Psoas muscle (tissue), 8 donors: Measurements from ENCODE around the gene GRID1. TPM values are rescaled to one million over a fixed set of nuclear protein-coding genes. Genes with fewer than 3 reads are reported as not detected.

Experiments
- ATAC-seq, 4 donors: fragments of 200-7000 bp; cut with Tn5 transposase; one replicate each; pipeline ENCODE4 v1.9.1; 2020; ENCODE audit warnings: moderate library complexity in 3 of 4, mild to moderate bottlenecking in 2 of 4
- DNase-seq, 2 donors: peaks; one replicate each; pipeline ENCODE4 v3.0.0-alpha.2; 2020
- H3K27ac ChIP-seq: fragments of 200-600 bp; one replicate; pipeline ENCODE4 v1.8.0; 2022
- H3K27me3 ChIP-seq, 3 donors: fragments of 200-600 bp in 1 of 3; one replicate each; pipeline versions ENCODE4 v1.6.1 to v1.8.0; 2013 to 2022; ENCODE audit warnings: low read length in 2 of 3, mild to moderate bottlenecking in 2 of 3, moderate library complexity in 1 of 3; ENCODE audit not compliant: insufficient read depth in 3 of 3
- H3K36me3 ChIP-seq, 2 donors: fragments of 200-600 bp in 1 of 2; one replicate each; pipeline versions ENCODE4 v1.6.1 to v1.8.0; 2013 to 2022; ENCODE audit warnings: low read depth in 1 of 2, mild to moderate bottlenecking in 1 of 2, moderate library complexity in 1 of 2; ENCODE audit not compliant: insufficient read depth in 1 of 2
- H3K4me1 ChIP-seq: fragments of 200-600 bp; one replicate; pipeline ENCODE4 v1.8.0; 2022
- H3K4me3 ChIP-seq: fragments of 200-600 bp; one replicate; pipeline ENCODE4 v1.8.0; 2022; ENCODE audit warnings: mild to moderate bottlenecking
- H3K9me3 ChIP-seq: fragments of 200-600 bp; one replicate; pipeline ENCODE4 v1.8.0; 2022
- WGBS, 3 donors: extraction: QIAGEN DNeasy Blood & Tissue Kit; methylation state at CpG; one replicate each; pipeline versions ENCODE4 v1.1.6 to v1.1.7; 2013; 5-methylcytosine and 5-hydroxymethylcytosine counted together
- intact Hi-C, 2 donors: fragments of 100-400 bp; cut with DNase I; formaldehyde crosslinking; loops; one replicate each; pipeline versions ENCODE4 v1.11.0 to v1.14.2; 2022
- polyA plus RNA-seq, 3 donors: library from polyadenylated mRNA; stranded (reverse); fragments of 200-250 nt; gene quantifications; one replicate each; pipeline ENCODE4 v1.2.3, GENCODE V29; 2013
- total RNA-seq, 4 donors: library from RNA; stranded (reverse); fragmentation: NEBNext Ultra II Directional in 2 of 4; extraction: Animal tissue kit (Norgen Biotek cat#: 25700) in 2 of 4; gene quantifications; one replicate each; pipeline versions ENCODE4 v1.2.1 to v1.2.4, GENCODE V29; 2021 to 2023
- TF ChIP-seq, protein P1 (sequence below): fragments of 200-600 bp; IDR thresholded peaks from one replicate; pipeline ENCODE4 v1.8.0; 2022; ENCODE audit warnings: antibody characterized with exemption
- donor health status: healthy with polysubstance abuse.
- donor health status: DM: no; HTN: no; CAD: no; lungs with moderate emphysema.
- donor health status: Bipolar disorder and iron deficiency.
- donor health status: healthy.
- donor health status: DM: yes; HTN: yes; CAD: no.
- donor health status: DM: no; HTN: no; CAD: no.
- donor health status: DM: no; HTN: no; CAD: no.
- donor health status: DM: yes; HTN: yes; CAD: no.

The GRID1 gene
- total and polyA plus RNA-seq, 7 donors, result 0.17 to 0.56 (median 0.24) TPM

DNA sequence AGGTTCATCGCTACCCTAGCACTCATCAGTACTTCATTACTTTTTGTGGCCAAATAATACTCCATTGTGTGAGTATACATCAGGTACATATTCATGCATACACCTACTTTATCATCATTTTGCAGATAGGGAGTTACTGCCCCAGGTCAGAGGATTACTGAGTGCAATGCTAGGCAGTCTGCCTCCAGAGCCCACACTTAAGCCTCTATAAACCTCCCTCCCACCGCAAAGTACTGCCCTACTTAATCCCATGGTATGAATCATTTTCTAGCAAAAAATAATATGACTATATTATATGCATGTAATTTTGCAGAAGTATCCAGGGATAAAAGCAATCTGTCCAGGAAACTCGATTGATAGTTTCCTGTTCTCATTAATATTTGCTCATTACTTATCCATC, 194.3 kb downstream of the GRID1 start:
- H3K36me3 ChIP-seq, result no peaks in the 10 kb centered on the region
- intact Hi-C loops, result no loop called here
- ATAC-seq, result no peak
- H3K27ac ChIP-seq, result no peak overlapping the region
- TF ChIP-seq, protein P1, sequence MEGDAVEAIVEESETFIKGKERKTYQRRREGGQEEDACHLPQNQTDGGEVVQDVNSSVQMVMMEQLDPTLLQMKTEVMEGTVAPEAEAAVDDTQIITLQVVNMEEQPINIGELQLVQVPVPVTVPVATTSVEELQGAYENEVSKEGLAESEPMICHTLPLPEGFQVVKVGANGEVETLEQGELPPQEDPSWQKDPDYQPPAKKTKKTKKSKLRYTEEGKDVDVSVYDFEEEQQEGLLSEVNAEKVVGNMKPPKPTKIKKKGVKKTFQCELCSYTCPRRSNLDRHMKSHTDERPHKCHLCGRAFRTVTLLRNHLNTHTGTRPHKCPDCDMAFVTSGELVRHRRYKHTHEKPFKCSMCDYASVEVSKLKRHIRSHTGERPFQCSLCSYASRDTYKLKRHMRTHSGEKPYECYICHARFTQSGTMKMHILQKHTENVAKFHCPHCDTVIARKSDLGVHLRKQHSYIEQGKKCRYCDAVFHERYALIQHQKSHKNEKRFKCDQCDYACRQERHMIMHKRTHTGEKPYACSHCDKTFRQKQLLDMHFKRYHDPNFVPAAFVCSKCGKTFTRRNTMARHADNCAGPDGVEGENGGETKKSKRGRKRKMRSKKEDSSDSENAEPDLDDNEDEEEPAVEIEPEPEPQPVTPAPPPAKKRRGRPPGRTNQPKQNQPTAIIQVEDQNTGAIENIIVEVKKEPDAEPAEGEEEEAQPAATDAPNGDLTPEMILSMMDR, result no peak
- 64 to 75% (median 69%) methylated on average over 3 of the region's 3 CpGs for WGBS, 3 donors
- H3K27me3 ChIP-seq, result peaks cover 0 to 6% (median 0%) of the 10 kb centered on the region in 3 donors
- no peak overlapping the region for H3K4me3 ChIP-seq
- no peaks in the 10 kb centered on the region for H3K4me1 ChIP-seq
- DNase-seq, result no peak
- no peaks in the 10 kb centered on the region for H3K9me3 ChIP-seq

DNA sequence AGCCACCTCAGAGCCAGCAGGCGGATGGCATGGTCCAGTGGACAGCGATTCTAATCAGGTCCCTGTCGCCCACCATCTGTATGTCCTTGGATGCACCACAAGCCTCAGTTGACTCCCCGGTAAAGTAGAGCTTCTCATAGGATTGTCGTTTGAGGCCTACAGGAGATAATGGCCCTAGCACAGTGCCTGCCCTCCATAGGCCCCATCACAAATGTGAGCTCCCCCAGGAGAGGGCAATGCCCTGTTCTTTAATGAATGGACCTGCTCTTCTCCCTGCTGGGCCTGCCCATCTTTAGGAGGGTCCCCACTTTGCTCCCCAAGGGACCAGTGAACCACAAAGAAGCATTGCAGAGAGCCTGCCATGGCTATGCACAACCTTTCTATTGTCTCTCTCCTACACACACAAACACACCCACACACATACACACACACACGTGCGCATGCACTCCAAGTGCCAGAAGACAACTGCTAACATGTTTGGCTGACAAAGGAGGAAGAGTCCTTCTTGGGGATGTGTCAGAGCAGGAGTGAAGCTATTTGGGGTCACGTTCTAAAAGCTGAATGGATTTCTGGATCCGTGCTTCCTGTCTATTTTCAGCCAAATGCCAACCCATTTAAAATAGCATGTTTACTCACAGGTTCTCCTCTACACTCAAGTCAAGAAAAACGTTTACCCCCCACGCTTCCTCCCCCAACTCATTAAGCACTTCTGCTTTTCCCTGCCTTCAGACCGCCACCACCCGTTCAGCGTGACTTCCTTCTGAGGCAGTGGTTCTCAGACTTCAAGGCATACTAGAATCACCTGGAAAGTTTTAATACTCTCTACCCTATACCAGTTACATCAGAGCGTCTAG, 196.1 kb downstream of the GRID1 start:
- ATAC-seq (no peak), DNase-seq (no peak)
- Histone ChIP-seq H3K4me1 (no peaks in the 10 kb centered on the region), H3K27ac (no peak overlapping the region), H3K9me3 (no peaks in the 10 kb centered on the region), H3K36me3 (no peaks in the 10 kb centered on the region), H3K4me3 (no peak overlapping the region), H3K27me3 (no peaks in the 10 kb centered on the region)
- TF ChIP-seq, protein P1, result no peak
- WGBS, 3 donors, result 76 to 84% (median 77%) methylated on average over 15 of the region's 15 CpGs
- intact Hi-C loops, result no loop called here

DNA sequence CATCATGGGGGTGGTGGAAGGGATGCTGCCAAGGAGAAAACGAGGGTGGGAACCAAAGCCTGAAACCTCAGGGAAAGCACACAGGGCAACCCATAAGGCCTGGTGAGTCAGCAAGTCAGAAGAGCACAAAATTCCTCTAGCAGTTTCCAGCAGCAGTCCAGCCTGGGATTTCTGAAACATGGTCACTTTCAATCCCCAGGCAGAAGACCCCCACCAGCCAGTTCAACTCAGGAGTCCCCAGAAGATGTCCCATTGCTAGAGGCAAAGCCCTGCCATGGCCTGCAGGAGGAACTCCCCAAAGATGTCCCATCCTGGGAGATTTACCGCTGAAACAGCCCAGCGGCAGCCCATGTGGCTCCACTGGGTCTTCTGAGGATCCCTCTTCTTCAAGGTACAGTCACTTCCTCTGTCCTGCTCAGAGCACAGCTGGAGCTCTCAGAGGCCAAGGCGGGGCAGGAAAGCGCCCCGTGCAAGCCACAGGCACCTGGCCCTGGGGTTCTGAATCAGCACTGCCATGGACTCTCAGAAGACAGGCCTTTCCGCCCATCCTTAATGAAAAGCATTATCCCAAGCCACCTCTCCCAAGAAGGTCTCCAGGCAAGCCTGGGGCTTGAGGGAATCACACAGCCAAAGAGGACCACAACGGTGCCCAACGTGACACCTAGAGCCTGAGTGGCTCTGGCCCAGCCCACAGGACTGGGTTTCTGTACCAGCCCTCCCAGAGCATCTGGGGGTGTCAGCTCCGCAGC, 196.9 kb downstream of the GRID1 start:
- ATAC-seq, result no peak

DNA sequence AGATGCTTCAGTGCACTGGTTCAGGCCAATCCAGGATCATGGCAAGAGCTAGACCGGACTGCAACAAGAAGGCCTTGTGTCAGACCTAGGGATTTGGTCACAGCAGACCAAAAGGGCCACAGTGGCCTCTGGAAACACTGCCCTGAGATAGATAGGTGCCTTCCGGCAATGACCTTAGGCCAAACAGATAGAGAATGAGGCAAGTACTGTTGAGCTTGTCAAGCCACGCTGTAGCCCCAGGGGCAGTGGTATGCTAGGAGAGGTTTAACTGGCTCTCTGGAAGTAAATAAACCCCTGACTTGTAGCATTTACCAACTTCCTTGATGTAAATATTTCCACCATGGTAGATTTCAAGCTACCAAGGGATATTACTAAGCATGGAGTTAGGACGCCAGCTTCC, 197.5 kb downstream of the GRID1 start:
- H3K36me3 ChIP-seq, result no peaks in the 10 kb centered on the region
- H3K27ac ChIP-seq, result no peak overlapping the region
- TF ChIP-seq, protein P1, result no peak
- H3K4me3 ChIP-seq, result no peak overlapping the region
- no peaks in the 10 kb centered on the region for H3K9me3 ChIP-seq
- no peaks in the 10 kb centered on the region for H3K27me3 ChIP-seq
- DNase-seq, result no peak
- no peaks in the 10 kb centered on the region for H3K4me1 ChIP-seq
- 87 to 91% (median 89%) methylated on average over 4 of the region's 4 CpGs for WGBS, 3 donors
- ATAC-seq, result no peak
- intact Hi-C loops, result no loop called here

More for the DNA sequence above, 196.9 kb downstream of the GRID1 start:
- TF ChIP-seq, protein P1, result no peak
- Histone ChIP-seq H3K27ac (no peak overlapping the region), H3K36me3 (no peaks in the 10 kb centered on the region), H3K9me3 (no peaks in the 10 kb centered on the region), H3K4me1 (no peaks in the 10 kb centered on the region), H3K27me3 (no peaks in the 10 kb centered on the region), H3K4me3 (no peak overlapping the region)
- intact Hi-C loops, result no loop called here
- WGBS, 3 donors, result 81 to 84% (median 81%) methylated on average over 10 of the region's 10 CpGs
- DNase-seq, result no peak
